HFF-Myc (cell line): ENCODE results near the gene KIF21B.

ENCODE experiments used
- DNase-seq: peaks from one replicate; pipeline ENCODE4 v3.0.0-alpha.2; 2011; ENCODE audit warnings: low read depth; ENCODE audit errors: extremely low read depth
- H3K4me3 ChIP-seq: replicated peaks from 2 replicates; pipeline ENCODE4 v1.5.1; 2011; ENCODE audit warnings: low read depth, mild to moderate bottlenecking, control low read depth, low read length
- TF ChIP-seq, protein P1 (sequence below): IDR thresholded peaks from 2 replicates; pipeline ENCODE4 v1.5.1; 2012; ENCODE audit warnings: mild to moderate bottlenecking, low read depth, low read length, control low read depth; ENCODE audit errors: missing control alignments

The KIF21B gene

DNA sequence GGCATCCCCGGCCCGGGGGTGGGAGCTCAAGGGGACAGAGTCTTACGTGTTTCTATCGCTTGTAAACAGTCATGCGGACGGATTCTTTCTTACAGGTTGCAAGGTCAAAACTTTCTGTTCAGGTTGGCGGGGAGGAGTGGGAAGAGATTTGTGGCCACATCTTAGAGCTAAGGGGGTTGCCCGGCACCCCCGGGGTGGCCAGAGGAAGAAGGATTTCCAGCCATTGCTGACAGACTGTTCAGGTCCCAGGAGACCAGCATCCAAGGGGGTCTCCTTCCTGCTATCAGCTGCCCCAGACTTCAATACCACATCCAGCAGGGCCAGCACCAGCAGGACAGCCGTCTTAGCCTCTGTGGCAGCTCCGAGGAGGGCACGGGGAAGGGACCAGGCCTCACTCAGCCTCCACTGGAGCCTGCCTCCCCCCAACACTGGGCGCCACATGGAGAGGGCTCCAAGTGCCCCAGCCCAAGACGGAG, 52.0 kb downstream of the KIF21B start:
- H3K4me3 ChIP-seq, result no peak overlapping the region
- TF ChIP-seq, protein P1, sequence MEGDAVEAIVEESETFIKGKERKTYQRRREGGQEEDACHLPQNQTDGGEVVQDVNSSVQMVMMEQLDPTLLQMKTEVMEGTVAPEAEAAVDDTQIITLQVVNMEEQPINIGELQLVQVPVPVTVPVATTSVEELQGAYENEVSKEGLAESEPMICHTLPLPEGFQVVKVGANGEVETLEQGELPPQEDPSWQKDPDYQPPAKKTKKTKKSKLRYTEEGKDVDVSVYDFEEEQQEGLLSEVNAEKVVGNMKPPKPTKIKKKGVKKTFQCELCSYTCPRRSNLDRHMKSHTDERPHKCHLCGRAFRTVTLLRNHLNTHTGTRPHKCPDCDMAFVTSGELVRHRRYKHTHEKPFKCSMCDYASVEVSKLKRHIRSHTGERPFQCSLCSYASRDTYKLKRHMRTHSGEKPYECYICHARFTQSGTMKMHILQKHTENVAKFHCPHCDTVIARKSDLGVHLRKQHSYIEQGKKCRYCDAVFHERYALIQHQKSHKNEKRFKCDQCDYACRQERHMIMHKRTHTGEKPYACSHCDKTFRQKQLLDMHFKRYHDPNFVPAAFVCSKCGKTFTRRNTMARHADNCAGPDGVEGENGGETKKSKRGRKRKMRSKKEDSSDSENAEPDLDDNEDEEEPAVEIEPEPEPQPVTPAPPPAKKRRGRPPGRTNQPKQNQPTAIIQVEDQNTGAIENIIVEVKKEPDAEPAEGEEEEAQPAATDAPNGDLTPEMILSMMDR, result no peak
- no peak for DNase-seq

DNA sequence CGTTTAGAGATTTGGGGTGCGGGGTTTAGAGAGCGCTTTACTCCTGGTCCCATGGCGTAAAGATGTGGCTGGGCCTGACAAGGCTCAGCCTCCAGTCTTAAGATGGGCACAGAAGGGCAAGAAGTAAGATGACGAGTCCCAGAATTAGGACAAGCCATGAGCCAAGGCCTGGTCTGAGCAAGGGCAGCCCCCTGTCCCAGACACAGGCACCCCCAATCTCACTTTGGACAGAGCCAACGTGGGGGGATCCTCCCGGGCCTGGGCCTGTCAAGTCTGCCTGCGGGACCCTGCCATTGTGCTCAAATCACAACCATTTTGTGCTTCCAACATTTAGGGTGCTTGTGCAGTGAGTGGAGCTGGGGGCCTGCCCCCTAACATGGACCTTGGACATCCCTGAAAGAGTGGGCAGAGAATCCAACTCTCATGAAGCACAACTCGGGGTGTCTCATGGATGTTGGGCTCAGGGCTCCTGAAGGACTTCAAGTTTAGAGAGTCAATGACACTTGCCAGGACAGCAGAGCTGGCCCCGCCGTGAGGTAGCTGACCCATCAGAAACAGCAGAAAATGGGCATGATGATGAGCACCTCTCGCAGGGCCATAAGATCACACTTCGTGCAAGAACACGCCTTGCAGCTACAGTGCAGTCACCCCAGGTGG, 52.6 kb downstream of the KIF21B start:
- TF ChIP-seq, protein P1, result no peak

DNA sequence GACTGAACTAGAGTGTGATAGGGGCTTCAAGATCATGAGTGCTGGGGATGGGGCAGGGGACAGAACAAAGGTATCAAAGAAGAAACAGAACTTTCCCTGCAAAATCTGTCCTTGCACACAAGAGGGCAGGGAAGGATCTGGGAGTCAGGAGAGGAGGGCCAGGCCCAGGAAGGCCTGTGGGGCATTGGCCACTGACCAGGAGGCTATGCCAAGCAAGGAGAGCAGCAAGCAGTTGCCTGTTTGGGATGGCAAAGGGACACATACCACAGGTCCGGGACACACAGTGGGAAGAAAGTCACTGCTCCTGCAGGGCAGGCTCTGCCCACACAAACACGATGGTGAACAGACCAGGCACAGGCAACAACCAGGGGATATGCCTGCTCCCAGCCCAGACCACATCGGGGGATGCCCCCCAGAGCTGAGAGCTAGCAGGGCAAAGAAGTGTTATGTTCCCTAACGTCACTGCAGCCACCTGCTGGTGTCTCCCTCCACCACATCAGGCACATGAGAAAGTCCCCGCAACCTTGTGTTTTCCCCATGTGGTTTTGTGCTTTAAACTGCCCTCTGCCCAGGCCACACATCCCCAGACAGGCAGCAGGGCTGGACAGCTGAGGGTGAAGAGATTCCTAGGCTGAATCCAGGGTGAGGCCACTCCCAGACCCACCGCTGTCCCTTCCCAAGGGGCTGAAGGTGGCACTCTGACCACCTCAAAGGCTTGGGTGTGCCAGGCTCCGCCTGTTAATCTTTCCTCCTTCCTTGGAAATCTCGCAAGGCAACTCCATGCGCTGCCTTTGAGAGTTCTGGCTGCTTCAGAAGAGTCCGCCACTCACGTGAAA, 53.6 kb downstream of the KIF21B start:
- TF ChIP-seq, protein P1, result no peak
- DNase-seq, result no peak
- H3K4me3 ChIP-seq, result no peak overlapping the region

More for the DNA sequence above, 52.6 kb downstream of the KIF21B start:
- no peak overlapping the region for H3K4me3 ChIP-seq
- DNase-seq, result no peak

DNA sequence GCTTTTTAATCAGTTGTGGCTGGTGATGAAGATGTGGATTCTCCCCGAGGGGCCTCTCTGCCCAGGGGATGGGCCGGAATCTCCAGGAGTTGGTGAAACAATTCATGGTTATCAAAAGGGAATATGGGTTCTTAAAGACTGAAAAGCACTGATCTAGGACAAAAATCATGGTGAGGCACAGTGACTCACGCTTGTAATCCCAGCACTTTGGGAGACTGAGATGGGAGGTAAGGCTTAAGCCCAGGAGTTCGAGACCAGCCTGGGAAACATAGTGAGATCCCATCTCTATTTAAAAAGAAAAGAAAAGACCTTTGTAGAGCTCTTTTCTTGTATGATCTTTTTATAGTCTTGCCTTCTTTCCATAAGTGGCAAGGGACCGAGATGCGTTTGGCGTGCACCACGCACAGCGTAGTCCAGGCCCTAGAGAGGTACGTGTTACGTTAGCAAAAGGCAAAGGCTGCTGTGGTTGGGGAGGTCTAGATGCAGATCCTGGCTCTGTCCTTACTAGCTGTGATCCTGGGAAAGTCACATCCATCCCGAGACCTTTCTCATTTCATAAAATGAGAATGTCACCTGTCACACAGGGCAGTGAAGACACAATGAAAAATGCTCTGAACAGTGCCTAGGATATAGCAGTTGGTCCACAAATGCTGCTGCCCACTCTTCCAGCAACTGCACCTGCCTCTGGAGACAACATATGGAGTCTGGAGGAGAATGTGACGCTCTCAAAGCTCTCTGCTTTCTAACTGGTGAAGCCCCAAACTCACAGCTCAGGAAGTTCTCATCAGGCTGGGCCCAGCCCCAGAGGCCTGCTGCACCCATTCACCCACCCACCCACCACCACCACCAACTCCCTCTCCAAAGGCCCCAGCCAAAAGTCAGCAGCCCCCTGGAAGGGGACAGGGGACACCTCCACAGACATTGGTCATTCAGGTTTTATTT, 54.8 kb downstream of the KIF21B start:
- TF ChIP-seq, protein P1, result no peak
- no peak for DNase-seq
- no peak overlapping the region for H3K4me3 ChIP-seq

DNA sequence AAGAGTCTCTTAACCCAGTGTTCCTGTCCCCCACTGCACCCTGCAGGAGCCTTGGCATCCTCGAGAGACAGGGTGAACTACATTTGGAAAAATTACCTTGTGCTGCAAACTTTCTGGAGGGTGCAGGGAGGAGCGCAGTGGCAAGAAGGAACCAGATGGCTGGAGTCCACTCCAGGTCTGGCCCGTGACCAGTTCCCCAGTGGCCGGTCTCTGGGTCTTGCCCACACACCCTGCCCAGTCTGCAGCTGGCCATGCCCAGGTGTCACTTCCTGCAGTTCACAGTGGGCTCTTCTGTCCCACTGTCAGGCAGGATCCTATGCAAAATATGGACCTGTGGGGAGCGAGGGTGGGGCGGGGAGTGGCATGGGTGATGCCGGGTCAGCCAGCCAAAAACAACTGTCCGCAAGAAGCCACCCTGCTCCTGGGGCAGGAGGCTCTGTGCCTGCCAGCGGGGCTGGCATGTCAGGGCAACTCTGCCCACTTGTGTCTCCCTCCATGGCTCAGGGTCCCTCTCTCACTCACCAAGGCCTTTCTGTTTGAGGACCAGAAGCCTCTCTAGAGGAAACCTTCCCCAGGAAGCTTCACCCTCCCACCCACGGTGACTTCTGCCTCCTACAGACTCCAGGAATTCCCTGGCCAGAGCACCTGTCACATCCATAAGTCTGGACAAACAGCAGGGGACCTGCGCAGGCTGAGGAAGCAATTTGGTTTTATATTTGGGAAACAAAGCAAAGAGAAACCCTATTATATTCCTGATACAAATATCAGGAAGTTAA, 55.6 kb downstream of the KIF21B start:
- no peak overlapping the region for H3K4me3 ChIP-seq
- no peak for DNase-seq
- TF ChIP-seq, protein P1, result no peak

DNA sequence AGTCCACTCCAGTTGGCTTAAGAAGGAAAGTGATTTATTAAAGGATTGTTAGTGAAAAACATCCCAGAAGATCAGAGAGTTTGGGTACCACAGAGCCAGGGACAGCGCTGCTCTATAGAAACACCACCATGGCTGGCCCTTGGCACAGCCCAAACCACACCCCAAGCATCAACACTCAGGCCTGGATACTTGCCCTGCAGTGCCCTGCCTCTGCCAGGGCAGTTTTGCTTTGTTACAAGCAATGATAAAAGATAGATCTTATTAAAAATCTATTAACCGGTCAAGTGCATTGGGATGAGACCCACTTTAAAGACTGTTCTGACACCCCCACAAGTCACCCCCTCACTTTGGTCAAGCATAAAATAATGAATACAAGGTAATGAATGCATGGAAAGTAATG, 56.6 kb downstream of the KIF21B start:
- DNase-seq, result no peak
- TF ChIP-seq, protein P1, result no peak
- H3K4me3 ChIP-seq, result no peak overlapping the region
